HG03175 (cell line): ENCODE measurements around the gene SLC45A3.

ENCODE experiments used
- ATAC-seq: cut with Tn5 transposase; IDR thresholded peaks from one replicate; pipeline ENCODE4 v1.9.1; 2021; ENCODE audit warnings: mild to moderate bottlenecking, moderate library complexity; ENCODE audit not compliant: unreplicated experiment

The SLC45A3 gene

DNA sequence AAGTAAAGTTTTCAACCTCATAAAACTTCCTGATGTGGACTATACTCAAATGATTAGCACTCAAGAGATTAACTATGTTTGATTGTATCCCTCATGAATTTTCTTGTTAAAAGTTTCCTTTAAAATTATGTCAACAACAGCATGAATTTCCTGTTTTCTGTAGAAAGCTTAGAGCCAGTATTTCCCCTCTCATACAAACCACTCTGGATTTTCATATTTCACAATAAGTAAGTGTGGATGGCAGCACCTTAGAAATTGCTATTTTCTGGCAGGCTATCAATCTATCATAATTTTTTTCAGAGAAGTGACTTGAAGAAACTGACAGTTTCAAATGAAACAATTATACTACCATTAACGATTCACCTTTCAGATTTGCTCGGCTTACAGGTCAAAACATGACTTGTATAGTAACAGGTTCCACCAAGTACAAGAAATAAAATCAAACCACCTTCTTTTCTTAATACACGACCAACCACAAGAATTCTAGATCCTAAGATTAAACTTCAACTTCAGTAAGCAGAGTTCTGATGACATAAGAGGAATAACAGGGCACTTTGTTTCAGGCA is 69.3 kb downstream of the SLC45A3 start:
- ATAC-seq = no peak

DNA sequence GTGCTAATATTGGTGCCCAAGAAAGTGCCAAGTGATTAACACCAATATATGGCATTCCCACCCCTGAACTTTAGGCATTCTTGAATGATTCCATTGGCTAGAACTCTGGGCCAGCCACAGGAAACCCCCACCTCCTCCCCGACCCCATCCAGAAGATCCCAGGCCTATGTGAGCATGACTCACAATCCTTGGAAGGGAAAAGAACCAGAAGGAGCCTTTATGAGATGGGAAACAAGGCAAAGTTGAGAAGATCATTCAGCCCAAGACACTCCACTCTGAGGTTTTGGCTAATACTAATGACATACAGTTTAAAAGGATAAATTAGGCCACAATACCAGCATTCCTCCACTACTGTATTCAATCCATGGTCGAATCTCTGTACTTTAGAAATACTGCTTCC is 70.3 kb downstream of the SLC45A3 start:
- ATAC-seq = no peak
